Sigmoid colon (tissue), 4 donors: ENCODE results near the gene UROC1.

Experiments used
- CTCF ChIP-seq, 4 experiments: fragments of 450-650 bp in 3 of 4; fragments of 200-600 bp in 1 of 4; IDR thresholded peaks; one replicate each; pipeline ENCODE4 v1.5.1; 2016 to 2019; ENCODE audit warnings: antibody characterized with exemption in 4 of 4, mild to moderate bottlenecking in 3 of 4, moderate library complexity in 2 of 4
- EP300 ChIP-seq, 4 donors: sonication (generic); formaldehyde crosslinking; IDR thresholded peaks; one replicate each; pipeline ENCODE4 v1.6.1; 2017; ENCODE audit warnings: antibody characterized with exemption in 4 of 4
- POLR2A ChIP-seq, 2 donors: fragments of 450-650 bp; IDR thresholded peaks; one replicate each; pipeline ENCODE4 v1.6.1; 2016; ENCODE audit warnings: antibody characterized with exemption in 2 of 2, mild to moderate bottlenecking in 2 of 2, moderate library complexity in 2 of 2
- POLR2AphosphoS5 ChIP-seq, 4 donors: sonication (generic); formaldehyde crosslinking; IDR thresholded peaks; one replicate each; pipeline ENCODE4 v1.6.1; 2017; ENCODE audit warnings: antibody characterized with exemption in 4 of 4

DNA sequence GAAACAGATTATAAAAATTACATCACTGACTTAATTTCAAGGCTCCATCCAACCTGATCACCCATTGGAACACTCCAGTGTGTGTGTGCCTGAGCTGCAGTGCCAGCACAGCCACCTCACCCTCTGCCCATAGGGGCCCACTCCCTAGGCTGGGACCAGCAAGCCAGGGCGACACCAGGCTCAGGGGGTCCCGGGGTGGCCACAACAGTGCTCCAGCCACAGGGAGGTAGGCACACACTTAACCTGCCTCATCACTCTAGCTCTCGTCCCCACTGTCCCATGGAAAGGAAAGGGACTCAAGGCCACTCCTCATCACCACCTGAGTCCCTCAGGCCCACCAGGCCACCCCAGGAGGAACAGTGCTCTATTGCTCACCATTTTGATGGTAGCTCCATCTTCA lies 66.8 kb downstream of the UROC1 start:
- TF ChIP-seq CTCF (IDR thresholded peaks at IDR 0.05) (no peak), EP300 (IDR thresholded peaks at IDR 0.05) (no peak), POLR2AphosphoS5 (IDR thresholded peaks at IDR 0.05) (no peak), POLR2A (IDR thresholded peaks at IDR 0.05) (no peak)
